Tibial artery (tissue), 4 donors: ENCODE measurements around the gene ZNF835.
"Not testable (repeated sequence)": the region's sequence is repeated elsewhere in the genome, so short reads cannot be mapped to it uniquely, and the experiment has no call there.

Experiments
- DNase-seq, 2 donors: peaks; one replicate each; pipeline ENCODE4 v3.0.0-alpha.2; 2019
- H3K27ac ChIP-seq, 2 donors: fragments of 200-600 bp; sonication (generic) in 1 of 2; 1 replicate in 1 of 2; 2 replicates in 1 of 2; pipeline ENCODE4 v1.5.1; 2018 to 2019; ENCODE audit warnings: mild to moderate bottlenecking in 1 of 2
- H3K27me3 ChIP-seq, 2 donors: fragments of 200-600 bp; sonication (generic) in 1 of 2; one replicate each; pipeline versions ENCODE4 v1.5.1 to v1.6.0; 2016 to 2019
- H3K36me3 ChIP-seq, 3 donors: fragments of 200-600 bp; sonication (generic) in 2 of 3; one replicate each; pipeline ENCODE4 v1.5.1; 2016 to 2019; ENCODE audit warnings: mild to moderate bottlenecking in 2 of 3
- H3K4me1 ChIP-seq, 4 donors: fragments of 200-600 bp; sonication (generic) in 2 of 4; 1 replicate in 3 of 4; 2 replicates in 1 of 4; pipeline ENCODE4 v1.5.1; 2016 to 2019
- H3K4me3 ChIP-seq, 2 donors: fragments of 200-600 bp; sonication (generic) in 1 of 2; 1 replicate in 1 of 2; 2 replicates in 1 of 2; pipeline ENCODE4 v1.5.1; 2018 to 2019; ENCODE audit warnings: mild to moderate bottlenecking in 2 of 2
- H3K9me3 ChIP-seq, 3 donors: fragments of 200-600 bp; sonication (generic) in 1 of 3; one replicate each; pipeline ENCODE4 v1.5.1; 2016 to 2019
- CTCF ChIP-seq, 2 experiments: fragments of 200-600 bp in 1 of 2; fragments of 450-650 bp in 1 of 2; IDR thresholded peaks; one replicate each; pipeline ENCODE4 v1.5.1; 2017 to 2019; ENCODE audit warnings: antibody characterized with exemption in 2 of 2, mild to moderate bottlenecking in 1 of 2, moderate library complexity in 1 of 2
- intact Hi-C: fragments of 100-400 bp; cut with DNase I; formaldehyde crosslinking; loops from one replicate; pipeline ENCODE4 v1.15.0; 2023; ENCODE audit warnings: low total_unique reads

Gene ZNF835

GRCh38 chr19:56690670-56691069 lies 19.1 kb upstream of the ZNF835 start:
- Histone ChIP-seq H3K9me3 (no peaks in the 10 kb centered on the region), H3K27ac (no peak overlapping the region), H3K36me3 (peaks cover 0 to 4% (median 0%) of the 10 kb centered on the region in 3 donors), H3K4me3 (no peak overlapping the region), H3K4me1 (no peaks in the 10 kb centered on the region), H3K27me3 (no peaks in the 10 kb centered on the region)
- intact Hi-C loops, result no loop called here
- no peak for DNase-seq
- no peak for TF ChIP-seq CTCF (IDR thresholded peaks at IDR 0.05)

- no peak for TF ChIP-seq CTCF (IDR thresholded peaks at IDR 0.05)
- Histone ChIP-seq H3K4me3 (no peak overlapping the region), H3K36me3 (peaks cover 0 to 4% (median 0%) of the 10 kb centered on the region in 3 donors), H3K27ac (no peak overlapping the region), H3K27me3 (no peaks in the 10 kb centered on the region), H3K9me3 (no peaks in the 10 kb centered on the region), H3K4me1 (no peaks in the 10 kb centered on the region)
- intact Hi-C loops, result no loop called here
- DNase-seq, result no peak
These were observed 17.6 kb upstream of the ZNF835 start for GRCh38 chr19:56689198-56689597.

- H3K4me1 ChIP-seq, result no peaks in the 10 kb centered on the region
- intact Hi-C loops, result no loop called here
- no peaks in the 10 kb centered on the region for H3K9me3 ChIP-seq
- no peaks in the 10 kb centered on the region for H3K27me3 ChIP-seq
- no peaks in the 10 kb centered on the region for H3K36me3 ChIP-seq
- no peak overlapping the region for H3K27ac ChIP-seq
- no peak for DNase-seq
- no peak for TF ChIP-seq CTCF (IDR thresholded peaks at IDR 0.05)
- no peak overlapping the region for H3K4me3 ChIP-seq
These were observed 15.5 kb upstream of the ZNF835 start for GRCh38 chr19:56687031-56687430.

GRCh38 chr19:56683116-56683515 lies 11.6 kb upstream of the ZNF835 start:
- Histone ChIP-seq H3K4me3 (no peak overlapping the region), H3K4me1 (no peaks in the 10 kb centered on the region), H3K9me3 (no peaks in the 10 kb centered on the region), H3K27ac (no peak overlapping the region), H3K27me3 (no peaks in the 10 kb centered on the region), H3K36me3 (no peaks in the 10 kb centered on the region)
- intact Hi-C loops, result no loop called here
- no peak for DNase-seq
- no peak for TF ChIP-seq CTCF (IDR thresholded peaks at IDR 0.05)

- no peak for TF ChIP-seq CTCF (IDR thresholded peaks at IDR 0.05)
- Histone ChIP-seq H3K27me3 (no peaks in the 10 kb centered on the region), H3K4me1 (no peaks in the 10 kb centered on the region), H3K27ac (no peak overlapping the region), H3K36me3 (no peaks in the 10 kb centered on the region), H3K9me3 (no peaks in the 10 kb centered on the region), H3K4me3 (no peak overlapping the region)
- DNase-seq, result no peak
- intact Hi-C loops, result no loop called here
These were observed 10.1 kb upstream of the ZNF835 start for GRCh38 chr19:56681702-56682101.

GRCh38 chr19:56678205-56678604 lies 6.6 kb upstream of the ZNF835 start:
- H3K27me3 ChIP-seq, result no peaks in the 10 kb centered on the region
- no peak overlapping the region for H3K27ac ChIP-seq
- TF ChIP-seq CTCF (IDR thresholded peaks at IDR 0.05), result no peak
- no peaks in the 10 kb centered on the region for H3K36me3 ChIP-seq
- no peak overlapping the region for H3K4me3 ChIP-seq
- no peak for DNase-seq
- no peaks in the 10 kb centered on the region for H3K9me3 ChIP-seq
- intact Hi-C loops, result no loop called here
- H3K4me1 ChIP-seq, result no peaks in the 10 kb centered on the region

- not testable (repeated sequence) for H3K4me3 ChIP-seq, H3K9me3 ChIP-seq, H3K27ac ChIP-seq, DNase-seq, H3K27me3 ChIP-seq, H3K36me3 ChIP-seq
- H3K4me1 ChIP-seq, result peaks cover 0 to 18% (median 13%) of the 10 kb centered on the region in 4 donors
- intact Hi-C loops, result loop anchor here (5.0 kb wide), 1 partner anchor 285 kb away; no protein-coding TSS in a partner anchor
These were observed 1.1 kb upstream of the ZNF835 start for GRCh38 chr19:56672610-56673009.
